SK-N-SH treated with all-trans-retinoic acid at 6 μM for 48 hours (cell line): ENCODE results near the gene ECI2.

ENCODE experiments used
- ARNTL ChIP-seq: fragments of 450-650 bp; formaldehyde crosslinking; IDR thresholded peaks from 2 replicates; pipeline ENCODE4 v1.5.0; 2020; ENCODE audit warnings: low read depth, mild to moderate bottlenecking, moderate library complexity, borderline replicate concordance
- GLIS3 ChIP-seq: fragments of 250-450 bp; sonication (Bioruptor Pico); IDR thresholded peaks from 2 replicates; pipeline ENCODE4 v1.5.0; 2020; ENCODE audit warnings: mild to moderate bottlenecking, moderate library complexity
- PATZ1 ChIP-seq: fragments of 250-450 bp; sonication (Bioruptor Pico); IDR thresholded peaks from 2 replicates; pipeline ENCODE4 v1.8.0; 2020; ENCODE audit warnings: mild to moderate bottlenecking, moderate library complexity, borderline replicate concordance
- RARB ChIP-seq: fragments of 250-450 bp; sonication (Bioruptor Pico); IDR thresholded peaks from 2 replicates; pipeline ENCODE4 v1.8.0; 2021; ENCODE audit warnings: mild to moderate bottlenecking, moderate library complexity
- ZC3H10 ChIP-seq: fragments of 250-450 bp; sonication (Bioruptor Pico); IDR thresholded peaks from 2 replicates; pipeline ENCODE4 v1.5.1; 2021; ENCODE audit warnings: mild to moderate bottlenecking, moderate library complexity

- TF ChIP-seq GLIS3 (CRISPR knock-in tag), result no peak
- TF ChIP-seq ARNTL (CRISPR knock-in tag), result no peak
- no peak for TF ChIP-seq PATZ1 (CRISPR knock-in tag)
- TF ChIP-seq ZC3H10 (CRISPR knock-in tag), result no peak
- no peak for TF ChIP-seq RARB (CRISPR knock-in tag)
Measured at GRCh38 chr6:4138186-4138585, 2.8 kb upstream of the ECI2 start.
